22Rv1 (cell line): ENCODE results near the gene NKPD1.

Experiments used
- ZFX ChIP-seq: fragments of 450-650 bp; IDR thresholded peaks from 2 replicates; pipeline ENCODE4 v1.6.1; 2017; ENCODE audit warnings: antibody characterized with exemption, borderline replicate concordance
- TF ChIP-seq, protein P1 (sequence below): fragments of 450-650 bp; IDR thresholded peaks from 2 replicates; pipeline ENCODE4 v1.5.1; 2017; ENCODE audit warnings: mild to moderate bottlenecking

DNA sequence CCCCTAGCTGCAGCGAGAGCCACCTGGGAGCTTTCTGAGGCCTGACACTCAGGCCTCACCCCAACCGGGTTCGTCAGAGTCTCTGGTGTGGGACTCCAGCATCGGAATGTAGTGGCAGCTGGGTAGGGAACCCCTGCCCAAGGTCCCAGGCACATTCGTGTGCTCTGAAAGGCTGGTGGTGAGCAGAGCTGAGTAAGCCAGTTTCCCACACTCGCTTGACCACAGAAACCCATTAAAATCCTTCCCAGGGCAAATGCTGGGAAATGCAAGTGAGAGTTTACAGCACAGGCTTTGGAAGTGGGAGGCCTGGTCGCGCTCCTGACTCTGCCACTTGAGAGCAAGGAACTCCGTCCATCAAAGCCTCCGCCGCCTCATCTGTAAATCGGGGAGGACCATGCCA, 13.0 kb upstream of the NKPD1 start:
- TF ChIP-seq, protein P1, sequence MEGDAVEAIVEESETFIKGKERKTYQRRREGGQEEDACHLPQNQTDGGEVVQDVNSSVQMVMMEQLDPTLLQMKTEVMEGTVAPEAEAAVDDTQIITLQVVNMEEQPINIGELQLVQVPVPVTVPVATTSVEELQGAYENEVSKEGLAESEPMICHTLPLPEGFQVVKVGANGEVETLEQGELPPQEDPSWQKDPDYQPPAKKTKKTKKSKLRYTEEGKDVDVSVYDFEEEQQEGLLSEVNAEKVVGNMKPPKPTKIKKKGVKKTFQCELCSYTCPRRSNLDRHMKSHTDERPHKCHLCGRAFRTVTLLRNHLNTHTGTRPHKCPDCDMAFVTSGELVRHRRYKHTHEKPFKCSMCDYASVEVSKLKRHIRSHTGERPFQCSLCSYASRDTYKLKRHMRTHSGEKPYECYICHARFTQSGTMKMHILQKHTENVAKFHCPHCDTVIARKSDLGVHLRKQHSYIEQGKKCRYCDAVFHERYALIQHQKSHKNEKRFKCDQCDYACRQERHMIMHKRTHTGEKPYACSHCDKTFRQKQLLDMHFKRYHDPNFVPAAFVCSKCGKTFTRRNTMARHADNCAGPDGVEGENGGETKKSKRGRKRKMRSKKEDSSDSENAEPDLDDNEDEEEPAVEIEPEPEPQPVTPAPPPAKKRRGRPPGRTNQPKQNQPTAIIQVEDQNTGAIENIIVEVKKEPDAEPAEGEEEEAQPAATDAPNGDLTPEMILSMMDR, result no peak
- TF ChIP-seq ZFX, result no peak
